ENCODE measurements around the gene ANGPTL2. TPM values are rescaled to one million over a fixed set of nuclear protein-coding genes. Genes with fewer than 3 reads are reported as not detected.

Gene ANGPTL2
- polyA plus RNA-seq, 1 of the 3 experiments (the other 2 are of a cell fraction): 12.3 TPM

GRCh38 chr9:127078988-127079387 is 43.4 kb downstream of the ANGPTL2 start:
- no peaks in the 10 kb centered on the region for H3K36me3 ChIP-seq (replicated peaks in 1 of 2; ENCODE audit: control insufficient read depth in 1 of 2, insufficient read depth in 2 of 2, low read length in 1 of 2)
- H3K4me2 ChIP-seq: no peak overlapping the region
- H3K9me2 ChIP-seq: no peaks in the 10 kb centered on the region
- no peak overlapping the region for H2AFZ ChIP-seq (ENCODE audit: low read depth)
- H3K9ac ChIP-seq: no peak overlapping the region
- H3K27ac ChIP-seq (ENCODE audit: low read depth in 2 of 2, low read length in 1 of 2): no peak overlapping the region
- H3K9me3 ChIP-seq: no peaks in the 10 kb centered on the region
- H3K27me3 ChIP-seq (ENCODE audit: insufficient read depth): no peaks in the 10 kb centered on the region
- H3K79me2 ChIP-seq (ENCODE audit: insufficient read depth): no peaks in the 10 kb centered on the region
- DNase-seq: no peak
- ChIA-PET CTCF (interaction anchor here (0.9 to 1.0 kb wide), 2 partner anchors 29 to 215 kb away, joined by 3 read pairs; no protein-coding TSS in a partner anchor), POLR2A (no interaction called here)
- no peaks in the 10 kb centered on the region for H3F3A ChIP-seq (replicated peaks; ENCODE audit: insufficient read depth)
- no peaks in the 10 kb centered on the region for H4K20me1 ChIP-seq (ENCODE audit: insufficient read depth)
- H3K4me3 ChIP-seq (ENCODE audit: low read depth in 2 of 2, low read length in 1 of 2): no peak overlapping the region
- H3K4me1 ChIP-seq (ENCODE audit: control insufficient read depth in 1 of 2, insufficient read depth in 2 of 2, low read depth in 1 of 2, low read length in 1 of 2): peaks cover 0 to 8% of the 10 kb centered on the region in 2 experiments; a peak in 1 of 4 replicates
- no peak for TF ChIP-seq REST (IDR thresholded peaks at IDR 0.05; ENCODE audit: low read depth, low read length)
- TF ChIP-seq RXRA (IDR thresholded peaks at IDR 0.05; ENCODE audit: borderline replicate concordance, low read depth): no peak
- no peak for TF ChIP-seq CTCF (IDR thresholded peaks at IDR 0.05)
- no peak for TF ChIP-seq FOXJ3 (CRISPR knock-in tag; IDR thresholded peaks at IDR 0.05)
- no peak for TF ChIP-seq MEF2A (IDR thresholded peaks at IDR 0.05; ENCODE audit: borderline replicate concordance, low read depth)
- no peak for TF ChIP-seq CHD2 (IDR thresholded peaks at IDR 0.05; ENCODE audit: low read length, partially characterized antibody)
- no peak for TF ChIP-seq TEAD4 (IDR thresholded peaks at IDR 0.05; ENCODE audit: borderline replicate concordance, insufficient read depth)
- no peak for TF ChIP-seq IRF3 (IDR thresholded peaks at IDR 0.05; ENCODE audit: low read depth, low read length)
- TF ChIP-seq MXI1 (IDR thresholded peaks at IDR 0.05; ENCODE audit: low read depth, low read length): no peak
- no peak for TF ChIP-seq GABPA (IDR thresholded peaks at IDR 0.05; ENCODE audit: low read depth)
- TF ChIP-seq EP300 (IDR thresholded peaks at IDR 0.05; ENCODE audit: borderline replicate concordance in 1 of 2, low read depth in 1 of 2, low read length in 1 of 2): no peak
- TF ChIP-seq RAD21 (IDR thresholded peaks at IDR 0.05; ENCODE audit: low read length): no peak
- no peak for TF ChIP-seq POLR2AphosphoS5 (IDR thresholded peaks at IDR 0.05; ENCODE audit: low read depth, low read length)
- TF ChIP-seq JUND (IDR thresholded peaks at IDR 0.05): no peak
- no peak for TF ChIP-seq RCOR1 (IDR thresholded peaks at IDR 0.05; ENCODE audit: low read length)
- no peak for TF ChIP-seq TAF1 (IDR thresholded peaks at IDR 0.05; ENCODE audit: borderline replicate concordance, low read depth, low read length)
- no peak for TF ChIP-seq MAX (IDR thresholded peaks at IDR 0.05; ENCODE audit: low read depth)
- no peak for TF ChIP-seq SIN3A (IDR thresholded peaks at IDR 0.05; ENCODE audit: borderline replicate concordance, low read depth, low read length)
- no peak for TF ChIP-seq RFX5 (IDR thresholded peaks at IDR 0.05; ENCODE audit: low read length)
- no peak for TF ChIP-seq FOSL2 (IDR thresholded peaks at IDR 0.05; ENCODE audit: borderline replicate concordance, low read depth)
- 100% methylated on average over 1 of the region's 1 CpG for whole genome bisulfite sequencing (ENCODE audit: low lambda C conversion rate)

Measured in SK-N-SH (cell line).